Dendritic cell treated with granulocyte-macrophage colony-stimulating factor and Interleukin-4, amounts not matched to agents 40 ng/mL and 50 ng/mL, for 4 days (primary cell): ENCODE measurements around the gene SLFN14.
"Not testable (repeated sequence)": the region's sequence is repeated elsewhere in the genome, so short reads cannot be mapped to it uniquely, and the experiment has no call there.

ENCODE experiments used
- H3K27ac Mint-ChIP-seq: one replicate; pipeline ENCODE4 v1.8.0; 2022; ENCODE audit warnings: mild to moderate bottlenecking, mixed read lengths
- H3K27me3 Mint-ChIP-seq: one replicate; pipeline ENCODE4 v1.8.0; 2022; ENCODE audit warnings: mild to moderate bottlenecking, mixed read lengths
- H3K36me3 Mint-ChIP-seq: one replicate; pipeline ENCODE4 v1.8.0; 2022; ENCODE audit warnings: low read depth, mixed read lengths
- H3K4me1 Mint-ChIP-seq: one replicate; pipeline ENCODE4 v1.8.0; 2022; ENCODE audit warnings: low read depth, mixed read lengths
- H3K4me3 Mint-ChIP-seq: one replicate; pipeline ENCODE4 v1.8.0; 2022; ENCODE audit warnings: mild to moderate bottlenecking, moderate library complexity, mixed read lengths
- H3K9me3 Mint-ChIP-seq: one replicate; pipeline ENCODE4 v1.8.0; 2022; ENCODE audit warnings: mixed read lengths
- intact Hi-C: fragments of 100-400 bp; cut with micrococcal nuclease; formaldehyde crosslinking; loops from one replicate; pipeline ENCODE4 v1.15.0; 2022

Gene SLFN14

GRCh38 chr17:35546487-35546886, 14.1 kb downstream of the SLFN14 start:
- peak overlapping the region; percentile 28 for H3K27ac Mint-ChIP-seq
- H3K9me3 Mint-ChIP-seq, result no peaks in the 10 kb centered on the region
- peaks cover 34% of the 10 kb centered on the region for H3K4me1 Mint-ChIP-seq
- intact Hi-C loops, result no loop called here
- no peak overlapping the region for H3K4me3 Mint-ChIP-seq
- H3K36me3 Mint-ChIP-seq, result no peaks in the 10 kb centered on the region
- peaks cover 13% of the 10 kb centered on the region for H3K27me3 Mint-ChIP-seq

GRCh38 chr17:35545150-35545549, 15.5 kb downstream of the SLFN14 start:
- Mint-ChIP-seq H3K27ac (no peak overlapping the region), H3K9me3 (no peaks in the 10 kb centered on the region), H3K36me3 (no peaks in the 10 kb centered on the region), H3K4me1 (peaks cover 41% of the 10 kb centered on the region), H3K4me3 (no peak overlapping the region), H3K27me3 (peaks cover 10% of the 10 kb centered on the region)
- intact Hi-C loops, result no loop called here

GRCh38 chr17:35543856-35544255, 16.8 kb downstream of the SLFN14 start:
- H3K27me3 Mint-ChIP-seq, result peaks cover 2% of the 10 kb centered on the region
- intact Hi-C loops, result loop anchor here (5.0 kb wide), 1 partner anchor 33 kb away; the partner anchor contains the start of gene PEX12
- no peak overlapping the region for H3K4me3 Mint-ChIP-seq
- no peak overlapping the region for H3K27ac Mint-ChIP-seq
- H3K36me3 Mint-ChIP-seq, result no peaks in the 10 kb centered on the region
- H3K4me1 Mint-ChIP-seq, result peaks cover 54% of the 10 kb centered on the region
- H3K9me3 Mint-ChIP-seq, result no peaks in the 10 kb centered on the region

- Mint-ChIP-seq H3K27ac (no peak overlapping the region), H3K9me3 (no peaks in the 10 kb centered on the region)
- intact Hi-C loops, result loop anchor here (5.0 kb wide), 1 partner anchor 34 kb away; the partner anchor contains the start of gene PEX12
These were observed 17.6 kb downstream of the SLFN14 start for GRCh38 chr17:35542990-35543389.

GRCh38 chr17:35541434-35541833, 19.2 kb downstream of the SLFN14 start:
- Mint-ChIP-seq H3K4me1 (peaks cover 56% of the 10 kb centered on the region), H3K27ac (peak overlapping the region; percentile 95), H3K9me3 (no peaks in the 10 kb centered on the region), H3K4me3 (no peak overlapping the region), H3K36me3 (no peaks in the 10 kb centered on the region), H3K27me3 (no peaks in the 10 kb centered on the region)
- intact Hi-C loops, result loop anchor here (5.0 kb wide), 1 partner anchor 36 kb away; the partner anchor contains the start of gene PEX12

More at GRCh38 chr17:35542990-35543389, 17.6 kb downstream of the SLFN14 start:
- Mint-ChIP-seq H3K27me3 (peaks cover 2% of the 10 kb centered on the region), H3K4me1 (peaks cover 53% of the 10 kb centered on the region), H3K36me3 (no peaks in the 10 kb centered on the region), H3K4me3 (no peak overlapping the region)

GRCh38 chr17:35540589-35541404, 19.8 kb downstream of the SLFN14 start:
- peak overlapping the region; percentile 95 for H3K27ac Mint-ChIP-seq
- H3K4me3 Mint-ChIP-seq, result peak overlapping the region; percentile 72
- no peaks in the 10 kb centered on the region for H3K27me3 Mint-ChIP-seq
- H3K36me3 Mint-ChIP-seq, result no peaks in the 10 kb centered on the region
- H3K4me1 Mint-ChIP-seq, result peaks cover 50% of the 10 kb centered on the region
- no peaks in the 10 kb centered on the region for H3K9me3 Mint-ChIP-seq
- intact Hi-C loops, result loop anchor here (5.0 kb wide), 1 partner anchor 37 kb away; the partner anchor contains the start of gene PEX12

GRCh38 chr17:35539659-35540026, 21.0 kb downstream of the SLFN14 start:
- H3K36me3 Mint-ChIP-seq, result no peaks in the 10 kb centered on the region
- intact Hi-C loops, result loop anchor here (5.0 to 10.0 kb wide), 3 partner anchors 38 to 208 kb away; partner anchors contain the start of gene PEX12
- H3K4me3 Mint-ChIP-seq, result peak overlapping the region; percentile 6
- peaks cover 45% of the 10 kb centered on the region for H3K4me1 Mint-ChIP-seq
- no peaks in the 10 kb centered on the region for H3K27me3 Mint-ChIP-seq
- peak overlapping the region; percentile 95 for H3K27ac Mint-ChIP-seq
- no peaks in the 10 kb centered on the region for H3K9me3 Mint-ChIP-seq

- H3K4me3 Mint-ChIP-seq, result peak within 1 kb of the TSS; percentile 68
- intact Hi-C loops, result loop anchor here (5.0 to 10.0 kb wide), 2 partner anchors 193 to 210 kb away; no protein-coding TSS in a partner anchor
- no peaks in the 10 kb centered on the region for H3K36me3 Mint-ChIP-seq
- peaks cover 57% of the 10 kb centered on the region for H3K4me1 Mint-ChIP-seq
- peak within 1 kb of the TSS; percentile 90 for H3K27ac Mint-ChIP-seq
- H3K27me3 Mint-ChIP-seq, result peaks cover 2% of the 10 kb centered on the region
- no peaks in the 10 kb centered on the region for H3K9me3 Mint-ChIP-seq
These were observed 22.9 kb downstream of the SLFN14 start, which contains the start of gene SLFN12L for GRCh38 chr17:35537601-35538141. Gene SLFN12L, minus strand, starts transcription at chr17:35537678. Its CDS starts 15,314 bp downstream, at chr17:35522364.

- peaks cover 2% of the 10 kb centered on the region for H3K27me3 Mint-ChIP-seq
- H3K27ac Mint-ChIP-seq, result peak overlapping the region; percentile 90
- H3K4me3 Mint-ChIP-seq, result peak overlapping the region; percentile 68
- H3K9me3 Mint-ChIP-seq, result no peaks in the 10 kb centered on the region
- H3K36me3 Mint-ChIP-seq, result no peaks in the 10 kb centered on the region
- peaks cover 57% of the 10 kb centered on the region for H3K4me1 Mint-ChIP-seq
- intact Hi-C loops, result loop anchor here (1.0 to 10.0 kb wide), 3 partner anchors 192 to 223 kb away; no protein-coding TSS in a partner anchor
These were observed 23.9 kb downstream of the SLFN14 start for GRCh38 chr17:35536664-35537171.

GRCh38 chr17:35535406-35535805, 25.2 kb downstream of the SLFN14 start:
- H3K27me3 Mint-ChIP-seq, H3K4me3 Mint-ChIP-seq, H3K36me3 Mint-ChIP-seq, H3K9me3 Mint-ChIP-seq: not testable (repeated sequence)
- Mint-ChIP-seq H3K27ac (peak overlapping the region; percentile 17), H3K4me1 (peaks cover 53% of the 10 kb centered on the region)
- intact Hi-C loops, result loop anchor here (5.0 to 10.0 kb wide), 2 partner anchors 191 to 212 kb away; no protein-coding TSS in a partner anchor

- Mint-ChIP-seq H3K27me3 (peaks cover 2% of the 10 kb centered on the region), H3K27ac (peak overlapping the region; percentile 2), H3K4me3 (no peak overlapping the region), H3K9me3 (no peaks in the 10 kb centered on the region), H3K4me1 (peaks cover 50% of the 10 kb centered on the region), H3K36me3 (no peaks in the 10 kb centered on the region)
- intact Hi-C loops, result loop anchor here (5.0 to 10.0 kb wide), 2 partner anchors 190 to 213 kb away; no protein-coding TSS in a partner anchor
These were observed 26.0 kb downstream of the SLFN14 start for GRCh38 chr17:35534576-35535093.

GRCh38 chr17:35531160-35531559, 29.5 kb downstream of the SLFN14 start:
- H3K27ac Mint-ChIP-seq, result no peak overlapping the region
- H3K4me1 Mint-ChIP-seq, result peaks cover 29% of the 10 kb centered on the region
- H3K4me3 Mint-ChIP-seq, result no peak overlapping the region
- H3K27me3 Mint-ChIP-seq, result peaks cover 3% of the 10 kb centered on the region
- intact Hi-C loops, result loop anchor here (10.0 kb wide), 1 partner anchor 186 kb away; no protein-coding TSS in a partner anchor
- H3K9me3 Mint-ChIP-seq, result no peaks in the 10 kb centered on the region
- no peaks in the 10 kb centered on the region for H3K36me3 Mint-ChIP-seq

GRCh38 chr17:35529866-35530265, 30.8 kb downstream of the SLFN14 start:
- H3K4me1 Mint-ChIP-seq, result peaks cover 29% of the 10 kb centered on the region
- H3K36me3 Mint-ChIP-seq, result no peaks in the 10 kb centered on the region
- intact Hi-C loops, result loop anchor here (10.0 kb wide), 1 partner anchor 185 kb away; no protein-coding TSS in a partner anchor
- H3K4me3 Mint-ChIP-seq, result no peak overlapping the region
- no peak overlapping the region for H3K27ac Mint-ChIP-seq
- H3K27me3 Mint-ChIP-seq, result peaks cover 3% of the 10 kb centered on the region
- no peaks in the 10 kb centered on the region for H3K9me3 Mint-ChIP-seq
